Activated CD4-positive, alpha-beta T cell treated with anti-CD3 and anti-CD28 coated beads, Interleukin-2, Interleukin-6, amounts not matched to agents 100 ng/mL and 50 ng/mL, durations not matched to agents 16 hours and 8 hours (primary cell): ENCODE data around the gene ARHGDIA.

Experiments used
- DNase-seq: peaks from one replicate; pipeline ENCODE4 v3.0.0-alpha.2; 2020

The ARHGDIA gene

GRCh38 chr17:81821147-81821546 lies 50.0 kb downstream of the ARHGDIA start:
- no peak for DNase-seq

- DNase-seq, result no peak
These were observed 51.4 kb downstream of the ARHGDIA start for GRCh38 chr17:81819708-81820107.

DNA sequence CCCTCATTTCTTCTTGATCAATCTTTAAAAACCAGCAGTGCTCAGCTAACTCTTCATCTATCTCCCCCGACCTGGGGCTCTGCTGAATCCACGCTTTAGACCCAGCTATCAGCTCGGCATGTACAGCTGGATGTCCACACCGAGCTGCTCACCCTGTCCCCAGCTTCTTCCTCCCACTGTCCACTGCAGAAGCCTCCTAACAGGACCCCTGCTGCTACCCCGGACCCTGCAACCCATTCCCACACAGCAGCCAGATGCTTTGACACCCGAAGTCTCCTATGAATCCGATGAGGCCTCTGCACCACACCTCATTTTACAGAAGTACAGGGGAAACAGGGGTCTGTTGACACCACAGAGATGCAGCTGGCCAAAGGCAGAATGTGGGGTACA lies 53.4 kb downstream of the ARHGDIA start:
- DNase-seq, result no peak
